Thyroid gland (tissue), 4 donors: ENCODE data around the gene CAPN13. TPM values are rescaled to one million over a fixed set of nuclear protein-coding genes. Genes with fewer than 3 reads are reported as not detected.

Experiments used
- DNase-seq, 2 donors: peaks; one replicate each; pipeline ENCODE4 v3.0.0-alpha.2; 2019
- H3K27ac ChIP-seq, 3 donors: fragments of 200-600 bp; sonication (generic); 1 replicate in 2 of 3; 2 replicates in 1 of 3; pipeline ENCODE4 v1.5.1; 2016 to 2019; ENCODE audit warnings: mild to moderate bottlenecking in 1 of 3, moderate library complexity in 1 of 3
- H3K27me3 ChIP-seq: fragments of 200-600 bp; sonication (generic); one replicate; pipeline ENCODE4 v1.5.1; 2019
- H3K36me3 ChIP-seq, 2 donors: fragments of 200-600 bp; sonication (generic); one replicate each; pipeline ENCODE4 v1.5.1; 2016 to 2019
- H3K4me1 ChIP-seq, 2 donors: fragments of 200-600 bp; sonication (generic); one replicate each; pipeline ENCODE4 v1.5.1; 2017 to 2019
- H3K4me3 ChIP-seq, 3 donors: fragments of 200-600 bp; sonication (generic); replicated peaks in 1 of 3; 1 replicate in 2 of 3; 2 replicates in 1 of 3; pipeline ENCODE4 v1.5.1; 2016; ENCODE audit warnings: mild to moderate bottlenecking in 1 of 3
- H3K9me3 ChIP-seq: fragments of 200-600 bp; sonication (generic); one replicate; pipeline ENCODE4 v1.5.1; 2017
- POLR2A ChIP-seq, 2 donors: fragments of 450-650 bp; IDR thresholded peaks; one replicate each; pipeline ENCODE4 v1.6.1; 2017; ENCODE audit warnings: antibody characterized with exemption in 2 of 2, mild to moderate bottlenecking in 2 of 2, moderate library complexity in 1 of 2
- WGBS, 2 donors: methylation state at CpG; one replicate each; pipeline ENCODE4 v1.1.5; 2017; 5-methylcytosine and 5-hydroxymethylcytosine counted together
- intact Hi-C: fragments of 100-400 bp; cut with DNase I; formaldehyde crosslinking; loops from one replicate; pipeline ENCODE4 v1.15.1; 2023
- total RNA-seq, 4 donors: library from RNA; depleted of rRNA; stranded (reverse); fragments of >200 nt; gene quantifications; one replicate each; pipeline ENCODE4 v1.2.3, GENCODE V29; 2016
- TF ChIP-seq, protein P1 (sequence below), 6 experiments: fragments of 200-600 bp in 3 of 6; fragments of 450-650 bp in 3 of 6; sonication (generic) in 3 of 6; IDR thresholded peaks; one replicate each; pipeline ENCODE4 v1.5.1; 2016 to 2019; ENCODE audit warnings: antibody characterized with exemption in 6 of 6, mild to moderate bottlenecking in 2 of 6, inconsistent platforms in 1 of 6, moderate library complexity in 1 of 6

The CAPN13 gene
- total RNA-seq, 4 donors from 2014 or later: 3.0 TPM; not detected in 3

GRCh38 chr2:30722936-30723725 is 84.1 kb downstream of the CAPN13 start:
- Histone ChIP-seq H3K9me3 (no peaks in the 10 kb centered on the region), H3K27ac (no peak overlapping the region), H3K27me3 (no peaks in the 10 kb centered on the region), H3K4me1 (no peaks in the 10 kb centered on the region), H3K36me3 (no peaks in the 10 kb centered on the region), H3K4me3 (no peak overlapping the region)
- WGBS, 2 donors: 66 to 69% methylated on average over 3 to 4 of the region's 4 CpGs
- intact Hi-C loops: loop anchor here (10.0 kb wide), 1 partner anchor 232 kb away; no protein-coding TSS in a partner anchor
- DNase-seq: no peak
- TF ChIP-seq, protein P1, sequence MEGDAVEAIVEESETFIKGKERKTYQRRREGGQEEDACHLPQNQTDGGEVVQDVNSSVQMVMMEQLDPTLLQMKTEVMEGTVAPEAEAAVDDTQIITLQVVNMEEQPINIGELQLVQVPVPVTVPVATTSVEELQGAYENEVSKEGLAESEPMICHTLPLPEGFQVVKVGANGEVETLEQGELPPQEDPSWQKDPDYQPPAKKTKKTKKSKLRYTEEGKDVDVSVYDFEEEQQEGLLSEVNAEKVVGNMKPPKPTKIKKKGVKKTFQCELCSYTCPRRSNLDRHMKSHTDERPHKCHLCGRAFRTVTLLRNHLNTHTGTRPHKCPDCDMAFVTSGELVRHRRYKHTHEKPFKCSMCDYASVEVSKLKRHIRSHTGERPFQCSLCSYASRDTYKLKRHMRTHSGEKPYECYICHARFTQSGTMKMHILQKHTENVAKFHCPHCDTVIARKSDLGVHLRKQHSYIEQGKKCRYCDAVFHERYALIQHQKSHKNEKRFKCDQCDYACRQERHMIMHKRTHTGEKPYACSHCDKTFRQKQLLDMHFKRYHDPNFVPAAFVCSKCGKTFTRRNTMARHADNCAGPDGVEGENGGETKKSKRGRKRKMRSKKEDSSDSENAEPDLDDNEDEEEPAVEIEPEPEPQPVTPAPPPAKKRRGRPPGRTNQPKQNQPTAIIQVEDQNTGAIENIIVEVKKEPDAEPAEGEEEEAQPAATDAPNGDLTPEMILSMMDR (IDR thresholded peaks at IDR 0.05): no peak
- TF ChIP-seq POLR2A (IDR thresholded peaks at IDR 0.05): no peak

- Histone ChIP-seq H3K9me3 (no peaks in the 10 kb centered on the region), H3K4me1 (no peaks in the 10 kb centered on the region), H3K27me3 (no peaks in the 10 kb centered on the region), H3K27ac (no peak overlapping the region), H3K36me3 (no peaks in the 10 kb centered on the region), H3K4me3 (no peak overlapping the region)
- intact Hi-C loops: loop anchor here (10.0 kb wide), 1 partner anchor 233 kb away; no protein-coding TSS in a partner anchor
- DNase-seq: no peak
- WGBS, 2 donors: 81 to 83% methylated on average over 6 of the region's 6 CpGs
- no peak for TF ChIP-seq POLR2A (IDR thresholded peaks at IDR 0.05)
- TF ChIP-seq, protein P1 (IDR thresholded peaks at IDR 0.05): no peak
Measured at GRCh38 chr2:30721668-30722647, 85.3 kb downstream of the CAPN13 start.

DNA sequence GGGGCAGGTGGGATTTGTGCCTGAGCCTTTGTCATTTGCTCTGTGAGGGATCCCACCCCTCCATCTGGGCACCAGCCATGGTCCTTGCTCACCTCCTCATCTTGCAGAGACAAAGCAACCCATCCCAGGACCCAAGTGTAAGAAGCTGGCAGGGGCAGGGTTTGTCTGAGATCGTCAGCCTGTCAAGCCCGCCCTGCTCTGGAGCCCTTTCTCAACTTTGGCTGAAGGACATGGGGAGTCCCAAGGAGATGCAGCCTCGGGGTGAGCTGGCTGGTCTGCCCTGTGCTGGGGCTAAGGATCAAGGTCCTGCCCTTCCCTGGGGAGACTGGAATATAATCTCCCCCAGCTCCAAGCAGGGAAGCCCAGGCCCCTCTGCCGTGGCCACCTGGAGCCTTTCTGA is 86.0 kb downstream of the CAPN13 start:
- Histone ChIP-seq H3K4me1 (no peaks in the 10 kb centered on the region), H3K36me3 (no peaks in the 10 kb centered on the region), H3K9me3 (no peaks in the 10 kb centered on the region), H3K27me3 (no peaks in the 10 kb centered on the region), H3K4me3 (no peak overlapping the region), H3K27ac (no peak overlapping the region)
- TF ChIP-seq, protein P1 (IDR thresholded peaks at IDR 0.05): no peak
- no peak for TF ChIP-seq POLR2A (IDR thresholded peaks at IDR 0.05)
- 76 to 82% methylated on average over 4 of the region's 4 CpGs for WGBS, 2 donors
- intact Hi-C loops: loop anchor here (10.0 kb wide), 1 partner anchor 234 kb away; no protein-coding TSS in a partner anchor
- DNase-seq: no peak

GRCh38 chr2:30717081-30717650 is 90.1 kb downstream of the CAPN13 start:
- Histone ChIP-seq H3K27me3 (no peaks in the 10 kb centered on the region), H3K27ac (no peak overlapping the region), H3K4me3 (no peak overlapping the region), H3K9me3 (no peaks in the 10 kb centered on the region), H3K36me3 (no peaks in the 10 kb centered on the region), H3K4me1 (no peaks in the 10 kb centered on the region)
- 77 to 82% methylated on average over 1 of the region's 1 CpG for whole genome bisulfite sequencing, 2 donors
- intact Hi-C loops: no loop called here
- TF ChIP-seq, protein P1 (IDR thresholded peaks at IDR 0.05): no peak
- no peak for TF ChIP-seq POLR2A (IDR thresholded peaks at IDR 0.05)
- DNase-seq: no peak
